ENCODE results near the gene GOLGA8O.
"Not testable (repeated sequence)": the region's sequence is repeated elsewhere in the genome, so short reads cannot be mapped to it uniquely, and the experiment has no call there.

GRCh38 chr15:32455534-32455933, at the start of gene GOLGA8O:
- TF ChIP-seq, protein P1, sequence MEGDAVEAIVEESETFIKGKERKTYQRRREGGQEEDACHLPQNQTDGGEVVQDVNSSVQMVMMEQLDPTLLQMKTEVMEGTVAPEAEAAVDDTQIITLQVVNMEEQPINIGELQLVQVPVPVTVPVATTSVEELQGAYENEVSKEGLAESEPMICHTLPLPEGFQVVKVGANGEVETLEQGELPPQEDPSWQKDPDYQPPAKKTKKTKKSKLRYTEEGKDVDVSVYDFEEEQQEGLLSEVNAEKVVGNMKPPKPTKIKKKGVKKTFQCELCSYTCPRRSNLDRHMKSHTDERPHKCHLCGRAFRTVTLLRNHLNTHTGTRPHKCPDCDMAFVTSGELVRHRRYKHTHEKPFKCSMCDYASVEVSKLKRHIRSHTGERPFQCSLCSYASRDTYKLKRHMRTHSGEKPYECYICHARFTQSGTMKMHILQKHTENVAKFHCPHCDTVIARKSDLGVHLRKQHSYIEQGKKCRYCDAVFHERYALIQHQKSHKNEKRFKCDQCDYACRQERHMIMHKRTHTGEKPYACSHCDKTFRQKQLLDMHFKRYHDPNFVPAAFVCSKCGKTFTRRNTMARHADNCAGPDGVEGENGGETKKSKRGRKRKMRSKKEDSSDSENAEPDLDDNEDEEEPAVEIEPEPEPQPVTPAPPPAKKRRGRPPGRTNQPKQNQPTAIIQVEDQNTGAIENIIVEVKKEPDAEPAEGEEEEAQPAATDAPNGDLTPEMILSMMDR (IDR thresholded peaks at IDR 0.05): not testable (repeated sequence)
- TF ChIP-seq POLR2AphosphoS5, POLR2A, EP300 (IDR thresholded peaks at IDR 0.05): not testable (repeated sequence)
